HL-60 (cell line): ENCODE data around the gene KCNMA1.

Source experiments
- DNase-seq, 2 experiments: peaks; one replicate each; pipeline ENCODE4 v3.0.0-alpha.2; 2010 to 2020; ENCODE audit warnings: low read depth in 1 of 2, low spot score in 1 of 2
- H3K27ac ChIP-seq: fragments of 250-450 bp; sonication (Bioruptor Pico); replicated peaks from 2 replicates; pipeline ENCODE4 v1.5.1; 2020; ENCODE audit warnings: mild to moderate bottlenecking, moderate library complexity
- H3K27me3 ChIP-seq: fragments of 250-450 bp; sonication (Bioruptor Pico); 2 replicates; pipeline ENCODE4 v1.5.1; 2021; ENCODE audit warnings: mild to moderate bottlenecking, moderate library complexity; ENCODE audit not compliant: insufficient read depth, poor library complexity, severe bottlenecking
- H3K4me3 ChIP-seq: replicated peaks from 2 replicates; pipeline ENCODE4 v1.5.1; 2011; ENCODE audit warnings: mild to moderate bottlenecking, control low read depth, low read length; ENCODE audit not compliant: insufficient read depth
- CTCF ChIP-seq: IDR thresholded peaks from one replicate; pipeline ENCODE4 v1.5.1; 2011; ENCODE audit warnings: low read length, control low read depth, inconsistent platforms; ENCODE audit not compliant: insufficient read depth
- GABPA ChIP-seq: IDR thresholded peaks from 2 replicates; pipeline ENCODE4 v1.6.1; 2012; ENCODE audit warnings: low read depth
- POLR2AphosphoS5 ChIP-seq: IDR thresholded peaks from 2 replicates; pipeline ENCODE4 v1.6.1; 2012; ENCODE audit warnings: low read depth
- REST ChIP-seq: IDR thresholded peaks from 2 replicates; pipeline ENCODE4 v1.6.1; 2012; ENCODE audit warnings: low read depth; ENCODE audit not compliant: insufficient replicate concordance
- SPI1 ChIP-seq: IDR thresholded peaks from 2 replicates; pipeline ENCODE4 v1.6.1; 2012; ENCODE audit warnings: low read depth, mild to moderate bottlenecking, borderline replicate concordance

KCNMA1 gene

DNA sequence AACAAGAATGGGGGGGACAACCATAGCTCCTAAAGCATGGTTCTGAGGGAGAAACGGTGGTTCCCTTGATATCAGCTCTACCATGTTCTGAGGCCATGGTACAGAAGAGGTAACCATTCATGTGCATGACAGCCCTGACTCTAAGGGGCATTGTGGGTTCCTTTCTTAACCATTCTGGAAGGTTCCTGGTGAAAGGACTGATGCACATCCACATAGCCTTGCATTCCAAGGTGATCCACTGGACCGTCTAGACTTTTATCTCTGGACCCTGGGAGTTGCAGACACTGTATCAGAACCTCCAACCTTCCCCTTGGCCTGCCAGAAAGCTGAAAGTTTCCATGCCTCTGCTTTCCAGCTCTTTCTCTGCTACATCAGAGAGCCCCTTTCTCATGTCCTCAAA, 344.3 kb downstream of the KCNMA1 start:
- no peak overlapping the region for H3K4me3 ChIP-seq
- no peak for DNase-seq
- H3K27me3 ChIP-seq, result no peaks in the 10 kb centered on the region
- no peak overlapping the region for H3K27ac ChIP-seq
- TF ChIP-seq SPI1 (no peak), REST (no peak), CTCF (no peak), POLR2AphosphoS5 (no peak), GABPA (no peak)

GRCh38 chr10:77291596-77292505, 345.8 kb downstream of the KCNMA1 start:
- no peak overlapping the region for H3K27ac ChIP-seq
- TF ChIP-seq POLR2AphosphoS5 (no peak), SPI1 (no peak), REST (no peak), GABPA (no peak), CTCF (no peak)
- H3K27me3 ChIP-seq, result no peaks in the 10 kb centered on the region
- no peak for DNase-seq
- no peak overlapping the region for H3K4me3 ChIP-seq

DNA sequence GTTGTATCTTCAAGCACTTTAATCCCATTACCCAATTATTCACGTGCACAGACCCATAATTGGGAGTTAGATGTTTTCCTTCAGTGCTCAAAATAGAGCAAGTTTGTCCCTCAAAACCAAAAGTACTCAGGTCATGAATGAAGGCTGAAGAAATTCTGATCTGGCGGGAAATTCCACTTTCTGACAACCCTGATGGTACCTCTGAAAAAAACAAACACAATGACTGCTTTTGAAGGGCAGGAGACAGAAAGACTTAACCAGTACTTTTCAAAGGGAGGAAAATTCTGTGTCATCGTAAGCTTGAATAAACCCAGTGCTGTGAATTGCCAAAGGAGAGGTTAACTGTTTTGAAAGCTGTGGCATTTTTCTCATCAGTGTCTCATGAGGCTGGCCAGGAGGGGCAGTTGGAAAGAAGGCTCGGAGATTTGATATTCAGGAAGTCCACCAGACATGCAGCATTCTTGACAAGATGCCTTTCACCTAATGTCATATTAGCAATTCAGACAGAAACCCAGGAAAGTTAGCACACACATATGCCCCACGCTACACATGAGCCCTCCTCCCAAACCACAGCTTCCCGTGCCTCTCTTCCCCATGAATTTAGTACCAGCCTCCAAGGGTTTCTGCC, 347.0 kb downstream of the KCNMA1 start:
- Histone ChIP-seq H3K27ac (no peak overlapping the region), H3K4me3 (no peak overlapping the region), H3K27me3 (no peaks in the 10 kb centered on the region)
- DNase-seq, result no peak
- TF ChIP-seq CTCF (no peak), GABPA (no peak), REST (no peak), SPI1 (no peak), POLR2AphosphoS5 (no peak)
